ENCODE measurements around the gene RNF148.

Gene RNF148

DNA sequence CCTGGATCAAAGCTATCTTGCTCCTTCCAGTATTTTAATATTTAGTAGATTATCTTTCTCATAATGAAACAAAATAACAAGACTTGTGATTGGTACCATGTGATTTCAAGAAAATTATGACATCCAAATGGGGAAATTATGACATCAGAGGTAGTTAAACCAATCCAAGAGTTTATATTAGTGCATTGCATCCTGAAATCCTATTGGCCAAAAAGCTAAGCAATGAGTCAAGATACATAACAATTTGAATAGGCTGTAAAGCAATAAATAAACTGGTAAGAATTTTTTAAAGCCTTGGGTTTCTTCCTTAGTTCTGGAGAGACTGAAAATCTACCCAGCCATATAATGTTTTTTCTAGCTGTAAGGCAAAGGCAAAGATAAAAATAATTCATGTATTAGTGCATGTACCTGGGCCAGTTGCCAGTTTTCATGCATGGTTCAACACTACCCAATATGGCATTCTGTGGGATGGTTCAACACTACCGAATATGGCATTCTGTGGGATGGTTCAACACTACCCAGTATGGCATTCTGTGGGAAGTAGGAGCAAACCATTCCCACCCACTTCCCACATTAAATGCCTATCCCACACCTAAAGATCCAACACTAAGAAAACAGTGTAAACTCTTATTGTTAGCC, at the start of gene RNF148:
TSS of gene RNF148 (minus strand) at position 51 of the 639 bp plus-strand sequence. CDS start 172 bp downstream, outside the sequence.
- no peak for DNase-seq

GRCh38 chr7:122750389-122750788, 47.7 kb upstream of the RNF148 start:
- no peak for DNase-seq

- DNase-seq: no peak
These were observed 45.5 kb upstream of the RNF148 start for GRCh38 chr7:122748195-122748594.

GRCh38 chr7:122746948-122747347, 44.2 kb upstream of the RNF148 start:
- DNase-seq: no peak

GRCh38 chr7:122743211-122743610, 40.5 kb upstream of the RNF148 start:
- no peak for DNase-seq

- DNase-seq: no peak
These were observed 36.2 kb upstream of the RNF148 start for GRCh38 chr7:122738947-122739346.

- DNase-seq: no peak
These were observed 33.5 kb upstream of the RNF148 start for GRCh38 chr7:122736183-122736582.

GRCh38 chr7:122727759-122728158, 25.0 kb upstream of the RNF148 start:
- no peak for DNase-seq

DNA sequence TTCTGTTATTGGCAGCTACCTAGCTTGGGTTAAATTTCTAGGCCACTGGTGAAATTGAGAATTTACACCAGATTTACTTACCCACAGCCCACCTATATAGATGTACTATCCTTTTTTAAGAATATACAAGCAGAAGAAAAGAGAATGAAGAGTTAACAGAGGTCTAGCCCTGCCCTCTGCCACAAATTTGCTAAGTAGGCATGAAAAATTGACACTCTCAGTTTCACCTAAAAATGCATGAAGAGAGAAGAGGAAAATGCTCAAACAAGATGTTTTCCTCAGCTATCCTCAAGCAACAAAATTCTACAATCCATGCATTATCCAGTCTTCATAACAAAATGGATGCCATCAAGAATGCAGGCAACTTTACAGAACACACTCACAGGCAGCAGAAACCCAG, 24.6 kb upstream of the RNF148 start:
- DNase-seq: no peak

GRCh38 chr7:122726881-122727280, 24.2 kb upstream of the RNF148 start:
- no peak for DNase-seq

DNA sequence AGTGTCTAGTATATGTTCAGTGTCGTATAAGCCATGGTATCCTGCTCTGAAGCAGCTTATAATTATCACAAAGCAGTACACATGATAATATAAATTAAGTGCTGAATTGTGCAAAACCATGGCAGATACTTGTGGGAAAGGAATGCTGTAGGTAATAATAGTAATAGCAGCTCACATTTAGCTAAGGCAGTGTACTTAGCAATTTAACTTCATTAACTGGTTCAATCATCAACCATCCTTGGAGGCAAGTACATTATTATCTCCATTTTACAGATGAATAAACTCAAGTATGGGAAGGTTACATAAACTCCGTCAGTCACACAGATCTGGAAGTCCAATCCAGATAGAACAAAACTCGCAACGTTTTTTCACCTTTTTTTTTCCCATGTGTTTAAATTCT, 21.6 kb upstream of the RNF148 start:
- no peak for DNase-seq

GRCh38 chr7:122719010-122719578, 16.4 kb upstream of the RNF148 start:
- no peak for DNase-seq

- no peak for DNase-seq
These were observed 14.8 kb upstream of the RNF148 start for GRCh38 chr7:122717356-122718089.

GRCh38 chr7:122715183-122715582, 12.5 kb upstream of the RNF148 start:
- DNase-seq: no peak

DNA sequence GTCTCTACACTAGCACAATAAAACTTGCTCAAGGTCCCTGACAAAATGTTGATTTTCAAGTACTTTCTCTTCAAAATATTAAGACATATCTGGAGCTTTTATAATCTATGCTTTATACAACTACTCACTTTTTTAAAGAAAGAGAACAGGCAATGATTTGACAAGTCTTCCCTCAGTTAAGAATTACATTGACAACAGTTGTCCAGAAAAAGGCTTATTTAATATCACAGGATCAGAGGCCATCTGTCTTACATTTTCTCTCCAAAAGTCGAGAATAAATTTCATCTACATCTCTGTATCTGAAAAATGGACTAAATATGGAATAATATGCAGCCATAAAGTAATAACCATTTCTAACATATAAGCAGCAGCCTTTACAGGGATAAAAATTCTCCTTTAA, 8.2 kb upstream of the RNF148 start:
- DNase-seq: no peak

- DNase-seq: no peak
These were observed 7.4 kb upstream of the RNF148 start for GRCh38 chr7:122709930-122710646.

- DNase-seq: no peak
These were observed 4.1 kb upstream of the RNF148 start for GRCh38 chr7:122706836-122707235.

DNA sequence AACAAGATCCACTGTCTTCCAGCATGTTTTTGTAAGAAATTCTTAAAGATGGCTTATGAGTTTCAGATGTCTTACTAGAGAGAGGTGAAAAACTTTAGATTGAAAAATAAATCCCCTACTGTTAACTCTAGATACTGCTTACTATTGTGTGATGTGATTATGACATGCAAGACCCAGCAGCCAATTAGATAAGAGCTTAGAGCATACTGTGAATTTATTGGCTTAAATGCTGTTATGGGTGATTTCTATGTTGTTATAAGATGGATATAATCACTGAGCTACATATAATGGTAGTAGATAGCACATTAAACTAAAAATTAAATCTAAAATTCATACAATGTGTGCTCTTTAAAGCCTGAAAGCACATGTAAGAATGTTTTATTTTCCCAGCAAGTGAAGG, 3.7 kb downstream of the RNF148 start, which contains the start of gene RNF133:
TSS of gene RNF133 (minus strand) at position 101 of the 400 bp plus-strand sequence. CDS start 199 bp downstream, outside the sequence.
- no peak for DNase-seq

DNA sequence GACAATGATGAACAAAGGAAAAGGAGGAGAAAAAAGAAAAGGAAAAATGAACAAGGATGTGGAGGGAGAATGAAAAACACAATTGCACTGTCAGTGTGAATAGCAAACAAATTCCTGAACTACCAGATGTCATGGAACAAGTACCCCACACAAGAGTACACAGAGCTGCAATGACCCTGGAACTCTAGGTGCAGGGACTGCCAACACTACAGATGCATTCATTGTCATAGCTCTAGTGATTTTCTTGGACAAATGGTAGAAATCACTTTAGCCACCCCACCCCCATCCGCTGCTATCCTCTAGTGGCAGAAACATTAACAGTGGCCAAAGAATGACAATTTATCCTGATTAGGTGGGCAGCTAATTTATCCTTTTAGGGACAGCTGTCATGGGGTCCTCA, 6.9 kb downstream of the RNF148 start:
- no peak for DNase-seq

DNA sequence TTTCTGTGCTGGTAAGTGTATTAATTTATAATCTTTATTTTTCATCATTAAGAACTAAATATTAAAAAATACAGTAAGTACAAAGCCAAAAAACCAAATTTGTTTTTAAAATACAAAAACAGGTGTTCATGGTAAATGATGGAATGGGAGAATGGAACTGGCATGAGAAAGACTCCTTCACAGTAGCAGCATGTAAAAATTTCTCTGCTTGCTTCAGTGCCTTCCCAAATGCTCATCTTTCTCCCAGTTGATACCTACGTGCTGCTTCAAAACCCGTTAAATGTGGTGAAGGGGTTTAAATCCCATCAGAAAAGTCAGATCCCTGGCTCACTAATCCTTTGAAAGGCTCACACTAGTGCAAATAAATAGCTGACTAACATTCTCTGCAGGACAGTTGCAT, 8.0 kb downstream of the RNF148 start:
- no peak for DNase-seq

GRCh38 chr7:122692769-122693309, 9.9 kb downstream of the RNF148 start:
- DNase-seq: no peak

GRCh38 chr7:122691569-122692235, 11.0 kb downstream of the RNF148 start:
- no peak for DNase-seq
